B cell (primary cell): Measurements from ENCODE around the gene PJA1. TPM values are rescaled to one million over a fixed set of nuclear protein-coding genes. Genes with fewer than 3 reads are reported as not detected.

ENCODE experiments used
- ATAC-seq: fragments of 200-7000 bp; cut with Tn5 transposase; one replicate; pipeline ENCODE4 v1.10.0; 2021; ENCODE audit warnings: low read depth, mild to moderate bottlenecking, moderate number of reproducible peaks, moderate library complexity
- CTCF ChIA-PET: fragments of 350-600 bp; sonication (Branson Sonifier 250); formaldehyde crosslinking; loops from one replicate; lab custom pipeline; 2021; ENCODE audit warnings: antibody characterized with exemption, inconsistent platforms; lab: Charles Lee
- POLR2A ChIA-PET: fragments of 350-600 bp; sonication (Branson Sonifier 250); formaldehyde crosslinking; loops from one replicate; lab custom pipeline; 2021; ENCODE audit warnings: antibody characterized with exemption; lab: Charles Lee
- DNase-seq: peaks from one replicate; pipeline ENCODE4 v3.0.0; 2013
- H2AFZ ChIP-seq: 2 replicates; pipeline ENCODE4 v1.6.1; 2012; ENCODE audit warnings: mild to moderate bottlenecking, low read depth, low read length; ENCODE audit not compliant: insufficient read depth, poor library complexity, severe bottlenecking
- H3K27ac ChIP-seq, 2 donors: 1 replicate in 1 of 2; 2 replicates in 1 of 2; pipeline ENCODE4 v1.5.1; 2012 to 2013; ENCODE audit warnings: low read length in 2 of 2, mild to moderate bottlenecking in 2 of 2, moderate library complexity in 1 of 2
- H3K27me3 ChIP-seq, 4 experiments: fragments of 200-600 bp in 1 of 4; sonication (generic) in 1 of 4; replicated peaks in 1 of 4; 1 replicate in 2 of 4; 2 replicates in 2 of 4; pipeline versions ENCODE4 v1.6.1 to v1.7.0; 2013 to 2016; ENCODE audit warnings: low read length in 3 of 4, mild to moderate bottlenecking in 2 of 4, mixed read lengths in 1 of 4, moderate library complexity in 1 of 4; ENCODE audit not compliant: insufficient read depth in 4 of 4, control insufficient read depth in 3 of 4; ENCODE audit errors: control extremely low read depth in 1 of 4
- H3K36me3 ChIP-seq, 2 experiments: replicated peaks in 1 of 2; 1 replicate in 1 of 2; 2 replicates in 1 of 2; pipeline versions ENCODE4 v1.6.1 to v1.7.1; 2013; ENCODE audit warnings: low read length in 1 of 2; ENCODE audit not compliant: insufficient read depth in 2 of 2, control insufficient read depth in 1 of 2; ENCODE audit errors: control extremely low read depth in 1 of 2, extremely low read depth in 1 of 2
- H3K4me1 ChIP-seq, 2 donors: fragments of 200-600 bp in 1 of 2; sonication (generic) in 1 of 2; 1 replicate in 1 of 2; 2 replicates in 1 of 2; pipeline versions ENCODE4 v1.5.1 to v1.6.1; 2013 to 2017; ENCODE audit warnings: low read length in 2 of 2; ENCODE audit not compliant: control insufficient read depth in 2 of 2, insufficient read depth in 2 of 2
- H3K4me2 ChIP-seq: replicated peaks from 2 replicates; pipeline ENCODE3; 2012; ENCODE audit warnings: mild to moderate bottlenecking, low read depth, low read length; ENCODE audit not compliant: poor library complexity, severe bottlenecking
- H3K4me3 ChIP-seq, 5 experiments: fragments of 200-600 bp in 1 of 5; sonication (generic) in 1 of 5; 1 replicate in 3 of 5; 2 replicates in 2 of 5; pipeline versions ENCODE4 v1.5.1 to v1.7.0; 2011 to 2016; ENCODE audit warnings: low read length in 4 of 5, mild to moderate bottlenecking in 4 of 5, low read depth in 2 of 5, control low read depth in 1 of 5, moderate library complexity in 1 of 5; ENCODE audit not compliant: insufficient read depth in 1 of 5; ENCODE audit errors: control extremely low read depth in 1 of 5, extremely low read depth in 1 of 5
- H3K79me2 ChIP-seq: fragments of 200-600 bp; sonication (generic); one replicate; pipeline ENCODE4 v1.6.0; 2016; ENCODE audit warnings: low read length; ENCODE audit not compliant: control insufficient read depth, insufficient read depth
- H3K9ac ChIP-seq: fragments of 200-600 bp; sonication (generic); 2 replicates; pipeline ENCODE4 v1.6.1; 2017; ENCODE audit warnings: mild to moderate bottlenecking, low read length, moderate library complexity
- H3K9me3 ChIP-seq, 3 donors: one replicate each; pipeline versions ENCODE4 v1.6.1 to v1.7.1; 2013; ENCODE audit warnings: low read length in 2 of 3; ENCODE audit not compliant: control insufficient read depth in 2 of 3, insufficient read depth in 1 of 3; ENCODE audit errors: control extremely low read depth in 1 of 3
- H4K20me1 ChIP-seq: 2 replicates; pipeline ENCODE4 v1.6.0; 2012; ENCODE audit warnings: mild to moderate bottlenecking, low read length; ENCODE audit not compliant: insufficient read depth, control insufficient read depth, poor library complexity, severe bottlenecking
- H3K27ac Mint-ChIP-seq: one replicate; pipeline ENCODE4 v1.8.0; 2021; ENCODE audit warnings: mixed read lengths
- H3K27me3 Mint-ChIP-seq: one replicate; pipeline ENCODE4 v1.8.0; 2021; ENCODE audit warnings: mixed read lengths
- H3K4me1 Mint-ChIP-seq: one replicate; pipeline ENCODE4 v1.8.0; 2021; ENCODE audit warnings: mixed read lengths
- H3K4me3 Mint-ChIP-seq: one replicate; pipeline ENCODE4 v1.8.0; 2021; ENCODE audit warnings: mixed read lengths
- H3K9me3 Mint-ChIP-seq: one replicate; pipeline ENCODE4 v1.8.0; 2022; ENCODE audit warnings: mixed read lengths; ENCODE audit not compliant: insufficient read depth
- CTCF ChIP-seq: fragments of 200-600 bp; IDR thresholded peaks from one replicate; pipeline ENCODE4 v1.8.0; 2022; ENCODE audit warnings: antibody characterized with exemption, mild to moderate bottlenecking
- EZH2 ChIP-seq: IDR thresholded peaks from 2 replicates; pipeline ENCODE4 v1.6.1; 2012; ENCODE audit warnings: borderline replicate concordance, low read depth, mild to moderate bottlenecking, moderate library complexity, low read length; ENCODE audit not compliant: insufficient read depth, poor library complexity, severe bottlenecking
- WGBS: methylation state at CpG from one replicate; pipeline ENCODE4 v1.1.5; 2013; ENCODE audit warnings: missing lambda C conversion rate; ENCODE audit not compliant: insufficient coverage; 5-methylcytosine and 5-hydroxymethylcytosine counted together
- intact Hi-C: fragments of 100-400 bp; cut with micrococcal nuclease; formaldehyde crosslinking; loops from one replicate; pipeline ENCODE4 v1.10.0; 2022
- polyA plus RNA-seq: library from polyadenylated mRNA; depleted of rRNA; stranded (reverse); fragments of >200 nt; gene quantifications from 2 replicates; pipeline ENCODE4 v1.2.3, GENCODE V29; 2012
- total RNA-seq, 2 donors: library from RNA; stranded (reverse); fragments of 120-200 nt in 1 of 2; gene quantifications; 1 replicate in 1 of 2; 2 replicates in 1 of 2; pipeline versions ENCODE4 v1.2.3 to v1.2.4, GENCODE V29; 2013 to 2022

Gene PJA1
- total and polyA plus RNA-seq, 2 donors (not counting 1 experiment from before 2014, with no cell fraction given): 17.7 to 21.3 TPM

- no peak overlapping the region for H2AFZ ChIP-seq
- intact Hi-C loops: no loop called here
- H4K20me1 ChIP-seq: no peaks in the 10 kb centered on the region
- no peak for ATAC-seq
- WGBS: 83% methylated on average over 1 of the region's 3 CpGs
- Mint-ChIP-seq H3K4me3 (no peak overlapping the region), H3K27me3 (no peaks in the 10 kb centered on the region), H3K4me1 (no peaks in the 10 kb centered on the region), H3K9me3 (no peaks in the 10 kb centered on the region), H3K27ac (no peak overlapping the region)
- DNase-seq: no peak
- no peak for TF ChIP-seq EZH2
- TF ChIP-seq CTCF: no peak
- no peaks in the 10 kb centered on the region for H3K27me3 ChIP-seq
- ChIA-PET POLR2A (no interaction called here), CTCF (no interaction called here)
- no peak overlapping the region for H3K9ac ChIP-seq
- H3K9me3 ChIP-seq: no peaks in the 10 kb centered on the region
- no peaks in the 10 kb centered on the region for H3K4me1 ChIP-seq
- no peak overlapping the region for H3K4me3 ChIP-seq
- no peak overlapping the region for H3K27ac ChIP-seq
- H3K79me2 ChIP-seq: no peaks in the 10 kb centered on the region
- no peaks in the 10 kb centered on the region for H3K36me3 ChIP-seq
- no peak overlapping the region for H3K4me2 ChIP-seq
These were observed 42.0 kb upstream of the PJA1 start for GRCh38 chrX:69207216-69207615.

- H3K9ac ChIP-seq: no peak overlapping the region
- H3K27me3 Mint-ChIP-seq: no peaks in the 10 kb centered on the region
- TF ChIP-seq EZH2 (no peak), CTCF (no peak)
- H3K27me3 ChIP-seq: no peaks in the 10 kb centered on the region
- H3K36me3 ChIP-seq: no peaks in the 10 kb centered on the region
- ATAC-seq (no peak), DNase-seq (no peak)
- H3K4me1 Mint-ChIP-seq: no peaks in the 10 kb centered on the region
- no peaks in the 10 kb centered on the region for H3K9me3 ChIP-seq
- no peak overlapping the region for H3K4me3 Mint-ChIP-seq
- POLR2A ChIA-PET: no interaction called here
- no peaks in the 10 kb centered on the region for H3K4me1 ChIP-seq
- H3K27ac ChIP-seq: no peak overlapping the region
- H3K9me3 Mint-ChIP-seq: no peaks in the 10 kb centered on the region
- no peak overlapping the region for H3K4me3 ChIP-seq
- no peaks in the 10 kb centered on the region for H4K20me1 ChIP-seq
- no peak overlapping the region for H3K4me2 ChIP-seq
- intact Hi-C loops: no loop called here
- H3K79me2 ChIP-seq: no peaks in the 10 kb centered on the region
- CTCF ChIA-PET: no interaction called here
- H2AFZ ChIP-seq: no peak overlapping the region
- WGBS: 100% methylated on average over 1 of the region's 4 CpGs
- H3K27ac Mint-ChIP-seq: no peak overlapping the region
These were observed 38.4 kb upstream of the PJA1 start for GRCh38 chrX:69203638-69204037.
